Activated CD4-positive, alpha-beta T cell treated with anti-CD3 and anti-CD28 coated beads for 4 hours (primary cell): ENCODE results near the gene DNAJC19.
"Not testable (repeated sequence)": the region's sequence is repeated elsewhere in the genome, so short reads cannot be mapped to it uniquely, and the experiment has no call there.

ENCODE experiments used
- DNase-seq, 2 donors: peaks; one replicate each; pipeline ENCODE4 v3.0.0-alpha.2; 2020

DNAJC19 gene

GRCh38 chr3:180989291-180990163 lies at the start of gene DNAJC19:
TSS of gene DNAJC19 (minus strand) at chr3:180989736. CDS start at chr3:180989602, 134 bp downstream.
- peak; percentile 87 to 88 for DNase-seq

GRCh38 chr3:181030948-181031347 lies 41.4 kb upstream of the DNAJC19 start:
- no peak for DNase-seq

- DNase-seq, result no peak
Measured at GRCh38 chr3:181025204-181025603, 35.7 kb upstream of the DNAJC19 start.

- no peak for DNase-seq
Measured at GRCh38 chr3:181017690-181018089, 28.2 kb upstream of the DNAJC19 start.

GRCh38 chr3:181009225-181009624 lies 19.7 kb upstream of the DNAJC19 start:
- DNase-seq, result no peak

GRCh38 chr3:181008796-181009195 lies 19.3 kb upstream of the DNAJC19 start:
- DNase-seq, result no peak

GRCh38 chr3:181007262-181007661 lies 17.7 kb upstream of the DNAJC19 start:
- no peak for DNase-seq

GRCh38 chr3:181006541-181006940 lies 17.0 kb upstream of the DNAJC19 start:
- DNase-seq, result no peak

- not testable (repeated sequence) for DNase-seq
Measured at GRCh38 chr3:181003469-181003868, 13.9 kb upstream of the DNAJC19 start.

GRCh38 chr3:181002331-181002730 lies 12.8 kb upstream of the DNAJC19 start:
- DNase-seq, result not testable (repeated sequence)

GRCh38 chr3:180996415-180996932 lies 6.9 kb upstream of the DNAJC19 start:
- no peak for DNase-seq

- DNase-seq, result no peak
Measured at GRCh38 chr3:180990505-180990904, 969 bp upstream of the DNAJC19 start.

- no peak for DNase-seq
Measured at GRCh38 chr3:180987344-180987743, 2.2 kb downstream of the DNAJC19 start.

- DNase-seq, result not testable (repeated sequence)
Measured at GRCh38 chr3:180986366-180986765, 3.2 kb downstream of the DNAJC19 start.

GRCh38 chr3:180983136-180983535 lies 6.4 kb downstream of the DNAJC19 start:
- DNase-seq, result no peak

- no peak for DNase-seq
Measured at GRCh38 chr3:180981912-180982311, 7.6 kb downstream of the DNAJC19 start.

GRCh38 chr3:180980611-180981010 lies 8.9 kb downstream of the DNAJC19 start:
- DNase-seq, result no peak

- no peak for DNase-seq
Measured at GRCh38 chr3:180979961-180980360, 9.6 kb downstream of the DNAJC19 start.

GRCh38 chr3:180977498-180977897 lies 12.0 kb downstream of the DNAJC19 start:
- no peak for DNase-seq

GRCh38 chr3:180974286-180974685 lies 15.2 kb downstream of the DNAJC19 start:
- no peak for DNase-seq

GRCh38 chr3:180973543-180973942 lies 16.0 kb downstream of the DNAJC19 start:
- no peak for DNase-seq

GRCh38 chr3:180970931-180971330 lies 18.6 kb downstream of the DNAJC19 start:
- no peak for DNase-seq

GRCh38 chr3:180962530-180962929 lies 27.0 kb downstream of the DNAJC19 start:
- DNase-seq, result no peak

- DNase-seq, result no peak
Measured at GRCh38 chr3:180961552-180961951, 28.0 kb downstream of the DNAJC19 start.

- no peak for DNase-seq
Measured at GRCh38 chr3:180961087-180961486, 28.4 kb downstream of the DNAJC19 start.
